ENCODE data around the gene SLC25A31.

The SLC25A31 gene

GRCh38 chr4:127809173-127809800 is 79.1 kb downstream of the SLC25A31 start:
- DNase-seq (no peak), ATAC-seq (ENCODE audit: insufficient read depth, low read depth) (no peak)
- H3K27me3 ChIP-seq (ENCODE audit: insufficient read depth, low read length, poor library complexity): peaks cover 3% of the 10 kb centered on the region
- H3K4me2 ChIP-seq (ENCODE audit: insufficient read depth, low read length): no peak overlapping the region
- no peak for TF ChIP-seq EZH2 (IDR thresholded peaks at IDR 0.05; ENCODE audit: borderline replicate concordance, low read depth, low read length, severe bottlenecking)
- TF ChIP-seq, protein P1, sequence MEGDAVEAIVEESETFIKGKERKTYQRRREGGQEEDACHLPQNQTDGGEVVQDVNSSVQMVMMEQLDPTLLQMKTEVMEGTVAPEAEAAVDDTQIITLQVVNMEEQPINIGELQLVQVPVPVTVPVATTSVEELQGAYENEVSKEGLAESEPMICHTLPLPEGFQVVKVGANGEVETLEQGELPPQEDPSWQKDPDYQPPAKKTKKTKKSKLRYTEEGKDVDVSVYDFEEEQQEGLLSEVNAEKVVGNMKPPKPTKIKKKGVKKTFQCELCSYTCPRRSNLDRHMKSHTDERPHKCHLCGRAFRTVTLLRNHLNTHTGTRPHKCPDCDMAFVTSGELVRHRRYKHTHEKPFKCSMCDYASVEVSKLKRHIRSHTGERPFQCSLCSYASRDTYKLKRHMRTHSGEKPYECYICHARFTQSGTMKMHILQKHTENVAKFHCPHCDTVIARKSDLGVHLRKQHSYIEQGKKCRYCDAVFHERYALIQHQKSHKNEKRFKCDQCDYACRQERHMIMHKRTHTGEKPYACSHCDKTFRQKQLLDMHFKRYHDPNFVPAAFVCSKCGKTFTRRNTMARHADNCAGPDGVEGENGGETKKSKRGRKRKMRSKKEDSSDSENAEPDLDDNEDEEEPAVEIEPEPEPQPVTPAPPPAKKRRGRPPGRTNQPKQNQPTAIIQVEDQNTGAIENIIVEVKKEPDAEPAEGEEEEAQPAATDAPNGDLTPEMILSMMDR (IDR thresholded peaks at IDR 0.05; ENCODE audit: borderline replicate concordance, extremely low read depth, low read length, poor library complexity, severe bottlenecking): peak; percentile 22
- no peak overlapping the region for H3K9ac ChIP-seq (ENCODE audit: low read depth, low read length)
- H3K4me1 ChIP-seq (ENCODE audit: insufficient read depth, low read length): no peaks in the 10 kb centered on the region
- no peaks in the 10 kb centered on the region for H3K36me3 ChIP-seq (ENCODE audit: insufficient read depth, low read length)
- no peaks in the 10 kb centered on the region for H4K20me1 ChIP-seq (ENCODE audit: insufficient read depth, low read length)
- H3K4me3 ChIP-seq (ENCODE audit: low read depth in 1 of 2, low read length in 2 of 2): no peak overlapping the region
- no peak overlapping the region for H3K27ac ChIP-seq (ENCODE audit: low read length)
- H3K79me2 ChIP-seq (ENCODE audit: insufficient read depth, low read length): no peaks in the 10 kb centered on the region
- no peak overlapping the region for H2AFZ ChIP-seq (ENCODE audit: low read depth, low read length)
- H3K9me3 ChIP-seq (ENCODE audit: insufficient read depth, low read length, severe bottlenecking): no peaks in the 10 kb centered on the region

DNA sequence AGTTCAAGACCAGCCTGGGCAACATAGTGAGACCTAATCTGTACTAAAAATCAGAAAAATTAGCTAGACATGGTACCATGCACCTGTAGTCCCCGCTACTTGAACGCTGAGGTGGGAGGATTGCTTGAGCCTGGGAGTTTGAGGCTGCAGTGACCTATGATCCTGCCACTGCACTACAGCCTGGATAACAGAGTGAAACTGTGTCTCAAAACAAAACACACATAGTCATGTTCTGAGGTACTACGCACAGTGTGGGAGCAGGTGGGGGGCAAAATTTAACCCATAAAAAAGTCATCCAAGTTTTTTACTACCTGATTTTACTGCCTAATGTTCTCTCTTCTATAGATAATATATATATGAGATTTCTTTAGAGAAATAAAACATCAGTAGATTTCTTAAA is 80.4 kb downstream of the SLC25A31 start:
- no peaks in the 10 kb centered on the region for H3K79me2 ChIP-seq (ENCODE audit: insufficient read depth, low read length)
- no peak overlapping the region for H3K9ac ChIP-seq (ENCODE audit: low read depth, low read length)
- no peak overlapping the region for H3K4me2 ChIP-seq (ENCODE audit: insufficient read depth, low read length)
- no peak for TF ChIP-seq EZH2 (IDR thresholded peaks at IDR 0.05; ENCODE audit: borderline replicate concordance, low read depth, low read length, severe bottlenecking)
- TF ChIP-seq, protein P1 (IDR thresholded peaks at IDR 0.05; ENCODE audit: borderline replicate concordance, extremely low read depth, low read length, poor library complexity, severe bottlenecking): no peak
- H3K36me3 ChIP-seq (ENCODE audit: insufficient read depth, low read length): no peaks in the 10 kb centered on the region
- ATAC-seq (ENCODE audit: insufficient read depth, low read depth) (no peak), DNase-seq (no peak)
- H3K27me3 ChIP-seq (ENCODE audit: insufficient read depth, low read length, poor library complexity): peaks cover 3% of the 10 kb centered on the region
- no peaks in the 10 kb centered on the region for H4K20me1 ChIP-seq (ENCODE audit: insufficient read depth, low read length)
- H3K27ac ChIP-seq (ENCODE audit: low read length): no peak overlapping the region
- no peaks in the 10 kb centered on the region for H3K9me3 ChIP-seq (ENCODE audit: insufficient read depth, low read length, severe bottlenecking)
- H3K4me3 ChIP-seq (ENCODE audit: low read depth in 1 of 2, low read length in 2 of 2): no peak overlapping the region
- H3K4me1 ChIP-seq (ENCODE audit: insufficient read depth, low read length): no peaks in the 10 kb centered on the region
- H2AFZ ChIP-seq (ENCODE audit: low read depth, low read length): no peak overlapping the region

DNA sequence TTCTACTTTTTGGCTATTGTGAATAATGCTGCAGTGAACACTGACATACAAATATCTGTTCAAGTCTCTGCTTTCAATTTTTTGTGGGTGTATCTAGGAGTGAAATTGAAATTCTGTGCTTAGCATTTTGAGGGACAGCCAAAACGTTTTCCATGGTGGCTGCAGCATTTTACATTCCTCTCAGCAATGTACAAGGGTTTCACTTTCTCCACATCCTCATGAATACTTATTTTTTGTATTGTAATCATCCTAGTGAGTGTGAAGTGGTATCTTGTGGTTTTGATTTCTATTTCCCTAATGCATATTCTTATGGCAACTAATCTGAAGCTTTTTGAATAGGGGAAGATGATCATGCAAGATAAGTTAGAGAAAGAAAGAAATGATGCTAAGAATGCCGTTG is 92.2 kb downstream of the SLC25A31 start:
- no peak overlapping the region for H3K4me3 ChIP-seq (ENCODE audit: low read depth in 1 of 2, low read length in 2 of 2)
- H4K20me1 ChIP-seq (ENCODE audit: insufficient read depth, low read length): no peaks in the 10 kb centered on the region
- H3K79me2 ChIP-seq (ENCODE audit: insufficient read depth, low read length): no peaks in the 10 kb centered on the region
- ATAC-seq (ENCODE audit: insufficient read depth, low read depth): no peak
- TF ChIP-seq, protein P1 (IDR thresholded peaks at IDR 0.05; ENCODE audit: borderline replicate concordance, extremely low read depth, low read length, poor library complexity, severe bottlenecking): no peak
- TF ChIP-seq EZH2 (IDR thresholded peaks at IDR 0.05; ENCODE audit: borderline replicate concordance, low read depth, low read length, severe bottlenecking): no peak
- DNase-seq: no peak
- no peaks in the 10 kb centered on the region for H3K27me3 ChIP-seq (ENCODE audit: insufficient read depth, low read length, poor library complexity)
- no peaks in the 10 kb centered on the region for H3K36me3 ChIP-seq (ENCODE audit: insufficient read depth, low read length)
- H3K4me1 ChIP-seq (ENCODE audit: insufficient read depth, low read length): no peaks in the 10 kb centered on the region
- no peak overlapping the region for H3K27ac ChIP-seq (ENCODE audit: low read length)
- no peak overlapping the region for H2AFZ ChIP-seq (ENCODE audit: low read depth, low read length)
- H3K4me2 ChIP-seq (ENCODE audit: insufficient read depth, low read length): no peak overlapping the region
- no peaks in the 10 kb centered on the region for H3K9me3 ChIP-seq (ENCODE audit: insufficient read depth, low read length, severe bottlenecking)
- no peak overlapping the region for H3K9ac ChIP-seq (ENCODE audit: low read depth, low read length)
